ENCODE results near the gene DHCR24. TPM values are rescaled to one million over a fixed set of nuclear protein-coding genes. Genes with fewer than 3 reads are reported as not detected.

DHCR24 gene
- total RNA-seq, 1 experiment from 2014 or later: 337 TPM

- ChIA-PET POLR2A (no interaction called here), CTCF (no interaction called here)
- H3K4me3 Mint-ChIP-seq: no peak overlapping the region
- H3K27me3 Mint-ChIP-seq (ENCODE audit: low read depth): 0 out of 2 replicates have a peak, but pooled peaks cover 2% of the 10 kb centered on the region
- ATAC-seq: no peak
- peaks cover 10% of the 10 kb centered on the region for H3K4me1 Mint-ChIP-seq
- H3K9me3 Mint-ChIP-seq: peaks cover 4% of the 10 kb centered on the region; the same call in 1 of the 2 replicates
- no peak for DNase-seq (ENCODE audit: low spot score)
- no peak overlapping the region for H3K27ac Mint-ChIP-seq
- TF ChIP-seq EMX1 (CRISPR knock-in tag; IDR thresholded peaks at IDR 0.05) (no peak), ZNF317 (CRISPR knock-in tag; IDR thresholded peaks at IDR 0.05; ENCODE audit: borderline replicate concordance, low read depth) (no peak), ZNF232 (CRISPR knock-in tag; IDR thresholded peaks at IDR 0.05) (no peak), ZNF263 (CRISPR knock-in tag; IDR thresholded peaks at IDR 0.05; ENCODE audit: low read depth) (no peak), CBFB (CRISPR knock-in tag; IDR thresholded peaks at IDR 0.05; ENCODE audit: low read depth) (no peak)
- no peaks in the 10 kb centered on the region for H3K36me3 Mint-ChIP-seq
These were observed 5.6 kb upstream of the DHCR24 start for GRCh38 chr1:54892586-54892985.

DNA sequence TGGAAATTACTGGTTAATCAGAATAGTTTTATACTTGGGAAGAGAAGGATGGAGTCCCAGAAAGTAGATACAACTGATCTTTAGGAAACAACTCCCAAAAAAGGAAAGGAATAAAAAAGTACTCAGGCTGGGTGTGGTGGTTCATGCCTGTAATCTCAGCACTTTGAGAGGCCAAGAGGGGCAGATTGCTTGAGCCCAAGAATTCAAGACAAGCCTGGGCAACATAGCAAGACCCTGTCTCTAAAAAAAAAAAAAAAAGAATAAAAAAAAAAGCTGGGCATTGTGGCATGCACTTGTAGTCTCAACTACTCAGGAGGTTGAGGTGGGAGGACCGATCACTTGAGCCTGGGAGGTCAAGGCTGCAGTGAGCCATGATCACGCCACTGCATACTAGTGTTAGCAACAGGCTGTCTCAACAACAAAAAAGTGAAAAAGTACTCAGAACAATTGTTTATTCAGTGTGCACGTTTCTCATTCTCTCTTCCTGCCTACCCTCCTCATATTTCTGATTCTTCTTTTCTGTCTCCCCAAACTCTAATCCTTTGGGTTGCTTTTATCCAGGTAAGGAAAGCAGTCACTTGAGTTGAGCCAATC lies 2.2 kb upstream of the DHCR24 start:
- ChIA-PET CTCF (interaction anchor here (0.8 to 5.1 kb wide), 6 partner anchors 17 to 132 kb away, joined by 3 to 43 read pairs (median 17); no protein-coding TSS in a partner anchor), POLR2A (no interaction called here)
- Mint-ChIP-seq H3K4me3 (no peak overlapping the region), H3K4me1 (peaks cover 33% of the 10 kb centered on the region), H3K36me3 (peaks cover under 1% of the 10 kb centered on the region), H3K27ac (no peak overlapping the region), H3K27me3 (ENCODE audit: low read depth) (no peaks in the 10 kb centered on the region), H3K9me3 (peaks cover under 1% of the 10 kb centered on the region; the same call in 1 of the 2 replicates)
- no peak for ATAC-seq
- TF ChIP-seq CTCF (IDR thresholded peaks at IDR 0.05) (no peak), ZNF121 (CRISPR knock-in tag; IDR thresholded peaks at IDR 0.05) (0 out of 2 replicates have a peak, but pooled peaks have one; percentile 58), SOX15 (CRISPR knock-in tag; IDR thresholded peaks at IDR 0.05) (no peak), ZNF396 (CRISPR knock-in tag; IDR thresholded peaks at IDR 0.05; ENCODE audit: borderline replicate concordance) (no peak), ZNF416 (CRISPR knock-in tag; IDR thresholded peaks at IDR 0.05) (no peak), JUN (CRISPR knock-in tag; IDR thresholded peaks at IDR 0.05) (no peak)
- DNase-seq (ENCODE audit: low spot score): no peak

GRCh38 chr1:54888080-54888733 lies 1.2 kb upstream of the DHCR24 start:
- H3K36me3 Mint-ChIP-seq: peaks cover 11% of the 10 kb centered on the region
- H3K4me1 Mint-ChIP-seq: peaks cover 43% of the 10 kb centered on the region
- CTCF ChIA-PET: interaction anchor here (0.5 to 5.1 kb wide), 7 partner anchors 47 to 133 kb away, joined by 3 to 43 read pairs (median 11); no protein-coding TSS in a partner anchor
- peak overlapping the region; percentile 95 for H3K4me3 Mint-ChIP-seq
- peak overlapping the region; percentile 27 for H3K27ac Mint-ChIP-seq
- no peaks in the 10 kb centered on the region for H3K27me3 Mint-ChIP-seq (ENCODE audit: low read depth)
- ATAC-seq: peak; percentile 10
- no peaks in the 10 kb centered on the region for H3K9me3 Mint-ChIP-seq
- POLR2A ChIA-PET: interaction anchor here (0.8 kb wide), 2 partner anchors 17 to 62 kb away, joined by 3 to 5 read pairs; no protein-coding TSS in a partner anchor
- DNase-seq (ENCODE audit: low spot score): no peak
- no peak for TF ChIP-seq JAZF1 (CRISPR knock-in tag; IDR thresholded peaks at IDR 0.05)
- no peak for TF ChIP-seq ZNF671 (CRISPR knock-in tag; IDR thresholded peaks at IDR 0.05)
- no peak for TF ChIP-seq NR1H2 (CRISPR knock-in tag; IDR thresholded peaks at IDR 0.05)
- TF ChIP-seq ZNF281 (CRISPR knock-in tag; IDR thresholded peaks at IDR 0.05): no peak
- TF ChIP-seq ARID4B (CRISPR knock-in tag; IDR thresholded peaks at IDR 0.05; ENCODE audit: borderline replicate concordance): no peak
- no peak for TF ChIP-seq ZNF219 (CRISPR knock-in tag; IDR thresholded peaks at IDR 0.05; ENCODE audit: borderline replicate concordance)
- no peak for TF ChIP-seq NFATC4 (CRISPR knock-in tag; IDR thresholded peaks at IDR 0.05)
- no peak for TF ChIP-seq EMX1 (CRISPR knock-in tag; IDR thresholded peaks at IDR 0.05)
- TF ChIP-seq, protein P1, sequence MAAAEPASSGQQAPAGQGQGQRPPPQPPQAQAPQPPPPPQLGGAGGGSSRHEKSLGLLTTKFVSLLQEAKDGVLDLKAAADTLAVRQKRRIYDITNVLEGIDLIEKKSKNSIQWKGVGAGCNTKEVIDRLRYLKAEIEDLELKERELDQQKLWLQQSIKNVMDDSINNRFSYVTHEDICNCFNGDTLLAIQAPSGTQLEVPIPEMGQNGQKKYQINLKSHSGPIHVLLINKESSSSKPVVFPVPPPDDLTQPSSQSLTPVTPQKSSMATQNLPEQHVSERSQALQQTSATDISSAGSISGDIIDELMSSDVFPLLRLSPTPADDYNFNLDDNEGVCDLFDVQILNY (CRISPR knock-in tag; IDR thresholded peaks at IDR 0.05): no peak
- TF ChIP-seq NR2C2 (CRISPR knock-in tag; IDR thresholded peaks at IDR 0.05): no peak
- TF ChIP-seq FOXJ3 (CRISPR knock-in tag; IDR thresholded peaks at IDR 0.05; ENCODE audit: borderline replicate concordance): no peak
- no peak for TF ChIP-seq CREB1 (CRISPR knock-in tag; IDR thresholded peaks at IDR 0.05)
- TF ChIP-seq GABPB1 (CRISPR knock-in tag; IDR thresholded peaks at IDR 0.05): no peak; the same call in 1 of the 2 replicates
